HTR-8/SVneo (cell line): Measurements from ENCODE around the gene SLC38A1.
A peak's percentile ranks its signal among the peaks of the same experiment; 100 is the strongest.
"Not testable (repeated sequence)": the region's sequence is repeated elsewhere in the genome, so short reads cannot be mapped to it uniquely, and the experiment has no call there.

Experiments used
- DNase-seq: peaks from one replicate; pipeline ENCODE4 v3.0.0; 2011; ENCODE audit warnings: low spot score, mixed read lengths; ENCODE audit not compliant: insufficient read length
- FAIRE-seq: peaks from 2 replicates; lab custom pipeline; 2011; peaks lifted over from hg19 to GRCh38; lab: Jason Lieb, UNC

Gene SLC38A1

DNA sequence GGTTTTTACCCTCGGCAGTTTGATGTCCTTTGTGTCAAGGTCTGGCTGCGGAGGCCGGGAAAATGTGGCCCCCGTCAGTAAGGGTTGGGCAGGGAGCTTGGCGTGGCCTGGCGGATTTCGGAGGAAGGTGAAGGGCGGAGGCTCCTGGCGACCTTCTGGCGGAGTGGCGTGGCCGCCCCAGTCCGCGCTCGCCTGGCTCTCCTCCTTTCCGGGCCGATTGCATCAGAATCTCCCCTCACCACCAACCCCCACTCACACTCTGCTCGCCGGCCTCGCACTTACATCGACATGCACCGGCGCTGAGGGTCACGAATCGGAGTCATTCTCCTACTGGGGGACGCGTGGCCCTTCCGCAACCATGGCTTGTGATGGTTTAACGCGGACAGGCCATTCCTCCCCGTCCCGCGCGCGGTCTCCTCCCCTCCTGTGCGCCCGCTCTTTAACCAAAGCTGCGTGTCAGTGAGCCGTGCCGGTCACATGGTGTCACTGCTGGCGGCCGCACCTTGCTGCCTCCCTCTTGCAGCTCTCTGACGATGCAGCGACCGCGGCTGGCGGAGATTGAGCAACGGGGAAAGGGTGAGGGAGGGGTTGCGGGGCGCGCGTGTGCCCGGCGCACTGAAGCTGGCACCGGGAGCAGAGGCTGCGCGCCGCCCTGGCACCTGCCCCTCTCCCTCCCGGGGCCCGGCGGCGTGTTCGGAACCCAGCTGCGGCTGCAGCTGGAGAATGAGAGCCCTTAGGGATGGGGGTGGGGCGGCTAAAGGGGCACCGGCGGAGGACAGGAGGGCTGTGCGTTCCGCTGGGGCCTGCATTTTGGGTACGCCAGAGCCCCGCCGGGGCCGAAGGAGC is at the start of gene SLC38A1:
TSS of gene SLC38A1 (minus strand) at position 461 of the 846 bp plus-strand sequence. CDS start 29,243 bp downstream, outside the sequence.
- FAIRE-seq: peak; percentile 52

DNA sequence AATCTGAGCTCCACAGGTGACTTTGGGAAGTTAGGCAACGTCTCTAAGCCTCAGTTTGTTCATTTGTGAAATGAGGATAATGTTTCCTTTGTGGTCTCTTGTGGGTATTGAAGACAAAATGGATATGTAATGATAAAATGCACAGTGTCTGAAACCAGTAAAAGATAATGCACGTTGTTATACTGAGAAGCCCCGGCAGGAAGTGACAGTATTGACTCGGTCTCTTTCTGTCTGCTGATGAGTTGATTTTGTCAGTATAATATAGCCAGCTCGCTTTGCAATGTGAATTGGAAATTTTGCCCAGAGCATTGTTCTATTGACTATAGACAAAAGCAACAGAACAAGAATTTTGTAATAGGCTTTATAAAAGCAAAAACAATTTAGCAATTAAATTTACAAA is 49.2 kb upstream of the SLC38A1 start:
- FAIRE-seq: no peak
- DNase-seq: no peak

More for the DNA sequence above, at the start of gene SLC38A1:
- peak; percentile 62 for DNase-seq

DNA sequence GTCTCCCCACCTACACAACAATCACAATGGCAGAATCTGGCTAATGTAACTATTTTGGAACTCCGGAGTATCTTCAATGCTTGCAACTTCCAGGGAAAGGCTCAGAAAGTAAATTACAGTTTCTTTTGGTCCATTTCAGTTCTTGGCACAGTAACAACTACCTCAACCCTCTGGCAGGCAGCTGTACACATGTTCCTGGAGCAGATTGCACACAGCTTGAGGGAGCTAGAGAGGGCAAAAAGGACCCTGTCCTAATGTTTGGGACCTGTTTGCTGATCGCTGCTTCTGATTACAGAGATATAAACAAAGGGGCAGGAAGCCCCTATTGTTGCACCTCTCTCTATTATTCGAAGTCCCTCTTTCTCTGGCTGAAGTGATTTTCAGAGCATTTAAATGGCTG is 35.2 kb upstream of the SLC38A1 start:
- no peak for FAIRE-seq
- DNase-seq: no peak

DNA sequence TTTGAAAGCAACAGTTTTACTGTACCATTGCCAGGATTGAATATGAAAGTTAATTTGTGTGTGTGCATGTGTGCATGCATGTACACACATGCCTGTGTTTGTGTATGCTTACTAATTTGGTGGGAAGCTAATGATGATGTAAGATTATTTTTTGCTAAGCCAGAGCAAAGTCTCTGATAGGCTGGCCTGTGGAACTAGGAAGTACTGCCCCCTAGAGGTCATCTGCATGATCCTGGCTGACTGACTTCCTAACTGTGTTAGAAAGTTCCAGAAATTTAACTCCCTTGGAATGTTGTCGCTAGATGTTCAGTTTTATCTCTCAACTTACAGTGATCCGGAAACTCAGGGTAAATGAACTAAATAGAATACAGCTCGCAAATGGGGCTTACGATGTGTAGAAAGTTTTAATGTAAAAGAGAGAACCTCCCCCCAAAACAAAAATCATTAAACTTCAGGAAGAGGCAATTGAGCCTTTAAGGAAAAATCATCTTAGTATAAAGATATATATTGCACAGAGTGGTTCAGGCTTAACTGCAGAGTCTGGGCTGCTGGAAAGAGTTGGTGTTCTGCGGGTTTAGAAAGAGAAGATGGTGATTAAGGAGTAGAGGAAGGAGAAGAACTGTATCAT is 34.3 kb upstream of the SLC38A1 start:
- DNase-seq (no peak), FAIRE-seq (no peak)

DNA sequence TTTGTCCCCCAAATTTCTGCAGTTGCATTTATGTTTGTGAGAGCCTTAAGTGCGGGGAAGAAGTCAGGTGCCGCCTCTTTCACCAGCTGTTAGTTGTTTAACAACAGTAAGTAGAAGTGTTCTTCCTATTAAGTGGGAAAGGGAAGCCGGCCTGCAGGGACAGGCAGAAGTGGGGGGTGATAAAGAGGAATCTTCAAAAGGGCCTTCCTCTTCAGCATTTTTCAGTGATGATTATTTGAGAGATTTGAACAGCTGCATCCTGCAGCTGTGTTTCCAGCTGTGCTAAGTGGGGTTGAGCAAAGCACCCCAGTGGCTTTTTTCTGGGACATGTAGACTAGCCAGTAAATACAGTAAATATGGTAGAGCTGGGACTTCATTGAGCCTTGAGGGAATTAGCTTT is 32.1 kb upstream of the SLC38A1 start:
- DNase-seq (no peak), FAIRE-seq (no peak)

DNA sequence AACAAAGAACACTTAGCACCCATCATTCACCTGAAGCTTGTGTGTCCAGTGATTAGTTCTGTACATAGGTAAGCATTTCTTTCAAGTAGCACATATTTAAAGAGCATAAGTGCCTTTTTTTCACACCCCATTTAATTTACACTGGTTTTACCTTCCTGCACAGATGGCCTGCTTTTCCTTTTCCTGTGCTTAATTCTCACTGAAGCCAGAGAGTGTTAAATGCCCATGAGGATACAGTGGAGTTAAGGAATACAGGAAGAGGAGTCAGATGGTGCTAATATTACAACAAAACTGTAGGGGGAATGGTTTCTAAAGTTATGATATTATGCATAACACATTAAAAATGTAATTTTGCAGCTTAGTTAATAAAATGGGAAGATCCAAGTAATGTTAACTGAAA is 31.0 kb upstream of the SLC38A1 start:
- no peak for FAIRE-seq
- no peak for DNase-seq

DNA sequence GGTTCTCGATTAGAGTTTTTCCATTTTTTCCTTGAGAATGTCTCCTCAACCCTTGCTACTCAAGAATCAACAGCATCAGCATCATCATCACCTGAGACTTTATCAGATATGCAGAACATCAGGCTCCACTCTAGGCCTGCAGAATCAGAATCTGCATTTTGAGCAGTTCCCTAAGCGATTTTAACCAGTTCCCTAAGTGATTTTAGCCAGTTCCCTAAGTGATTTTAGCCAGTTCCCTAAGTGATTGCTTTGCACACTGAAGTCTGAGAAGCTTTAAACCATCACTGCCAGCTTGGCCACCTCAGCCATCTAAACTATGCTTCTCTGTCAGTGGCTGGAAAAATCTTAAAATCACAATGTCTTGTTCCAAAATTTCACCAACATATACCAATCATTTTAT is 29.4 kb upstream of the SLC38A1 start:
- FAIRE-seq (no peak), DNase-seq (no peak)

DNA sequence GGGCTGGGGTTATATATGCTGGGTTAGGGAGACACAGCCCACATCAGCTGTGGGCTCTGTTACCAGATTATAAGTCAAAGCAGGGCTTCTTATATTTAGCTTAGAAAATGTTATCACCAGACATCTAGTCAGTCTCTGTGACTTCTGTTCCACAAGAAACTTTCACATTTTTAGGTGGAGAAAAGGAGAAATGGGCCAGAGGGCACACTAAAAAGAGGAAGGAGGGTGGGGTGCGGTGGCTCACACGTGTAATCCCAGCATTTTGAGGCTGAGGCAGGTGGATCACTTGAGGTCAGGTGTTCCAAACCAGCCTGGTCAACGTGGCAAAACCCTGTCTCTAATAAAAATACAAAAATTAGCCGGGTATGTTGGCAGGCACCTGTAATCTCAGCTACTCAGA is 28.0 kb upstream of the SLC38A1 start:
- DNase-seq (no peak), FAIRE-seq (no peak)

DNA sequence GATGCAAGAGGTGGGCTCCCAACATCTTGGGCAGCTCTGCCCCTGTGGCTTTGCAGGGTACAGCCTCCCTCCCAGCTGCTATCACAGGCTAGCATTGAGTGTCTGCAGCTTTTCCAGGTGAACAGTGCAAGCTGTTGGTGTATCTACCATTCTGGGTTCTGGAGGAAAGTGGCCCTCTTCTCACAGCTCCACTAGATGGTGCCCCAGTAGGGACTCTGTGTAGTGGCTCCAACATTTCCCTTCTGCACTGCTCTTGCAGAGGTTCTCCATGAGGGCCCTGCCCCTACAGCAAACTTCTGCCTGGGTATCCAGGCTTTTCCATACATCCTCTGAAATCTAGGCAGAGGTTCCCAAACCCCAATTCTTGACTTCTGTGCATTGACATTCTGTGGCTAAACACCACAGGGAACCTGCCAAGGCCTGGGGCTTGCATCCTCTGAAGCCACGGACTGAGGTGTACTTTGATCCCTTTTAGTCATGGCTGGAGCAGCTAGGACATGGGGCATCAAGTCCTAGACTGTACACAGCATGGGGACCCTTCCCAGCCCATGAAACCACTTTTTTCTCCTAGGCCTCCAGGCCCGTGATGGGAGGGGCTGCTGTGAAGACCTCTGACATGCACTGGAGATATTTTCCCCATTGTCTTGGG is 24.0 kb upstream of the SLC38A1 start:
- FAIRE-seq (no peak), DNase-seq (no peak)

DNA sequence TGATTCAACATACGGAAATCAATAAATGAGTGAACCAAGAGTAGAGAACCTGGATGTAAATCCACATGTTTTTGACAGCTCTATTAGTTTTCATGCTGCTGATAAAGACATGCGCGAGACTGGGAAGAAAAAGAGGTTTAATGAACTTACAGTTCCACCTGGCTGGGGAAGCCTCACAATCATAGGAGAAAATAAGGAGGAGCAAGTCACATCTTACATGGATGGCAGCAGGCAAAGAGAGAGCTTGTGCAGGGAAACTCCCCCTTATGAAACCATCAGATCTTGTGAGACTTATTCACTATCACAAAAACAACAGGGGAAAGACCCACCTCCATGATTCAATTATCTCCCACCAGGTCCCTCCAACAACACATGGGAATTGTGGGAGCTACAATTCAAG is 23.1 kb upstream of the SLC38A1 start:
- not testable (repeated sequence) for FAIRE-seq, DNase-seq

DNA sequence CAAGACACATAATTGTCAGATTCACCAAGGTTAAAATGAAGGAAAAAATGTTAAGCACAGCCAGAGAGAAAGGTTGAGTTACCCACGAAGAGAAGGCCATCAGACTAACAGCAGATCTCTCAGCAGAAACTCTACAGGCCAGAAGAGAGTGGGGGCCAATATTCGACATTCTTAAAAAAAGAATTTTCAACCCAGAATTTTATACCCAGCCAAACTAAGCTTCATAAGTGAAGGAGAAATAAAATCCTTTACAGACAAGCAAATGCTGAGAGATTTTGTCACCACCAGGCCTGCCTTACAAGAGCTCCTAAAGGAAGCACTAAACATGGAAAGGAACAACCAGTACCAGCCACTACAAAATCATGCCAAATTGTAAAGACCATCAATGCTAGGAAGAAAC is 16.3 kb upstream of the SLC38A1 start:
- not testable (repeated sequence) for FAIRE-seq, DNase-seq

DNA sequence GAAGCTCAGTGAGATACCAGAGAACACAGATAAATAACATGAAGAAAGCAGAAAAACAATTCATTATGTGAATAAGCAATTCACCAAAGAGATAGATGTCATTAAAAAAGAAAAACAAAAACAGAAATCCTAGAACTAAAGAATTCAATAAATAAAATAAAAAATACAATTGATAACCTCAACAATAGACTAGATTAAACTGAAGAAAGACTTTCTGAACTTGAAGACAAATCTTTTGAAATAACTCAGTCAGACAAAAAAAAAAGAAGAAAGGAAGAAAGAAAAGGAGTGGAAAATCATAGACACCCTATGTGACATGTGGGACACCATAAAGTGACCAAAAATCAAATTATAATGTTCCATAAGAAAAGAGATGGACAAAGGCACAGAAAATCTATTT is 14.0 kb upstream of the SLC38A1 start:
- no peak for FAIRE-seq
- no peak for DNase-seq

DNA sequence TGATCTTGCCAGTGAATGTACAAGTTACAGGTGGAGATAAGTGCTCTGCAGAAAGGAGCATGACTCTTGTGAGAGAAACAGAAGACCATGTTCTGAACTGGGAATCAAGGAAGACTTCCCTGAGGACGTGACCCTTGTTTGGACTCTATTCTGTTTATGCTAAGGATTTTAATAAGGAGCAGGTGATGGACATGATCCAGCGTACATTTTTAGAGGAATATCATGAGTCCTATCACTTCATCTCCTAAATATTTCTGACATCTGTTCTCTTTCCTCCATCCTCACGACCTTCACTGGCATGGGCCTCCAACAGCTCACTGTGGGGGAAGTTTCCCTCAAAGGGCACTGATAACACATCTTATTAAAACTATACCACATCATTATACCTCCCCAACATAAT is 7.9 kb upstream of the SLC38A1 start:
- no peak for FAIRE-seq

DNA sequence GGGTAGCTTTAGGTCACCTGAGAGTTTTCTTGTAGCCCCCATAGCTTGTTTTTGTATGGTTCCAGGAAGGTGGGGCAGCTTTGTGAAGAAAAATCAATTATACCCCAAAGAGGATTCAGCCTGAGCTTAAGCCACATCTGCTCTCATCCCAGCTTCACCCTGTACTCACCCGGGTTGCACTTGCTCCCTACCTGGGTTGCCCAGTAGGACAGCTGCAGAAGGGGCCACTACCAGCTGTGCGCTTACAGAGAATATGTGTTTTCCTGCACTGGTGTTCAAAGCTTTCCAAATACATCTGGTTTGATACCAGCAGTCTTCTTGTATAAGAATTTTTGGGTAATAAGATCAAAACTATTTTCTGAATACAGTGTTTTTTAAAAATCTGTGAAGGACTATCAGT is 3.0 kb upstream of the SLC38A1 start:
- DNase-seq: no peak
- no peak for FAIRE-seq

More for the DNA sequence above, 7.9 kb upstream of the SLC38A1 start:
- no peak for DNase-seq

DNA sequence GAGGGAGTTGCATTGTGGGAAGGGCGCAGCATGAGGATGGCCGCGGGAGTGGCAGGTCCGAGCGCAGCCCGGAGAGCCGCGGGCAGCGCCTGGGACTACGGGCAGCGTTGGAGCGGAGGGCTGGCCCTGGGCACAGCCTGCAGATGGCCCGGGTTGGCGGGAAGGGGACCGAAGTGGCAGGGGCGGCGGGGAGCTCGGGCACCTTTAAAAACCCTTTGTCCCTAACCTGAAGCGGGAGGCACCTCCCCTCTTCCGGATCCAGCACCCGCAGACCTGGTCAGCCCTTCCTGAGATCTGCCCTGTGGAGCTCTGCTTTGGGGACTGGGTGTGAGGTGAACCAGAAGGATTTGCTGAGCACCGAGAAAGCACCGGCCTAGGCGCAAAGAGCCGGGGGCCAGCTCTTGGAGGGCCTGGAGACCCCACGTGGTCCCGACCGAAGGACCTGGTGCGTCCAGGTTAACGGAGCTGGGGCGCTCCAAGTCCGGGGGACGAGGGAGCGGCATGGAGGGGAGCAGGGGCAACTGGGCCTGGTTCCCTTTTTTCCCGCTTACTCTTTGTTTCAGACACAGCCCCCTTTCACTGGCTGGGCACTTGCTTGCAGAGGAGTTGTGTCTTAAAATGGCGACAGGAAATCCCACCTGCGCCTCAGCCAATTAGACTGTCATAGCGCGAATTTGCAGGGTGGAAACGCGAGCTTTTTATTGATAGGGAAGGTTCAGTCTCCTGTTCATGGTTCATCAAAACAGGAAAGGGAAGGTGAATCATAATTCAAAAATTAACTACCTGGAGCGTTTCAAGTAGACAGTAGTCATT is 792 bp upstream of the SLC38A1 start:
- no peak for DNase-seq
- FAIRE-seq: no peak

DNA sequence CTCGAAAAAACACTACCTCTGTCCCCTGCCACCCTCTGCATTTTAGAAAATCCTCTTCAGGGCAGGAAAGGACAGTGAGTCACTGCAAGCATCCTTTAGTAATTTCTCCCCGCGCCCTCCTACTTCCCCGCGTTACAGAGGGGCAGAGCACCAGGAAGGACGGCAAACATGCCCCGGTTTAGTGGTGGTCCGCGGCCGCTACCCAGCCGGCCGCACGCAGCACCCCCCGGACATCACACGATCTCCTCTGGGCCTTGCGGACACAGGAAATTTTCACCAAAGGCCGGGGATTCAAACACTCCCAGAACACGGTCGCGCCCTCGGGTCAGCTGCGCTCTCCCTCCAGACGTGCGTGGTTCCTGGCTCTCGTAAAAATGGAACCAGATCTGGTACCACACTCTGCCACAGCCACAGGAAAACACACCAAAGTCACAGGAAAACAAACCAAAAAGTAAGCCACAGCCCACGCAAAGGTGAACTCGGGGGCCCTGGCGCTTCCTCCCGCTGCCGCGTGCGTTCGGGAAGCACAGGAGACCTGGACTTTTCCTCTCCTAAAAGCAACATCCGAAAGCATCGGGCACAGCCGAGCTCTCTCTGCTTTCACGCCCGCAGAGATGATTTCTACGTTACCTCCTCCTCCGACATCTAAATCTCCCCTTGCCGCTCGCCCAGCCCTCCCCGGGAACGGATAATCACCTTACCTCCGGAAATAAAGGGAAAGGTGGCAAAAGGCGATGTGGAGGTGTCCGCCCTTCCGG is 839 bp downstream of the SLC38A1 start:
- FAIRE-seq: no peak
- no peak for DNase-seq

DNA sequence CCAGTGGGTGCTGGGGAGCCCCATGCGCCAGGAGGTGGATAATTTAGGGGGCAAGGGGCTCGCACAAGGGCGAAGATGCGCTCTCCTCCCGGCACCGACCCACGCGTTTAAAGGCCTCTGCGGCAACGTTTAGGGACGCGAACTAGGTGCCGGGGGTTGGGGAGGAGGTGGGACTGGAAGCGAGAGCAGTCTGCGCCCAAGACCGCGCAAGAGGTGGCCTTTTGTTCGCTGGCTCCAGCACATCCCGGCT is 1.3 kb downstream of the SLC38A1 start:
- FAIRE-seq (no peak), DNase-seq (no peak)

DNA sequence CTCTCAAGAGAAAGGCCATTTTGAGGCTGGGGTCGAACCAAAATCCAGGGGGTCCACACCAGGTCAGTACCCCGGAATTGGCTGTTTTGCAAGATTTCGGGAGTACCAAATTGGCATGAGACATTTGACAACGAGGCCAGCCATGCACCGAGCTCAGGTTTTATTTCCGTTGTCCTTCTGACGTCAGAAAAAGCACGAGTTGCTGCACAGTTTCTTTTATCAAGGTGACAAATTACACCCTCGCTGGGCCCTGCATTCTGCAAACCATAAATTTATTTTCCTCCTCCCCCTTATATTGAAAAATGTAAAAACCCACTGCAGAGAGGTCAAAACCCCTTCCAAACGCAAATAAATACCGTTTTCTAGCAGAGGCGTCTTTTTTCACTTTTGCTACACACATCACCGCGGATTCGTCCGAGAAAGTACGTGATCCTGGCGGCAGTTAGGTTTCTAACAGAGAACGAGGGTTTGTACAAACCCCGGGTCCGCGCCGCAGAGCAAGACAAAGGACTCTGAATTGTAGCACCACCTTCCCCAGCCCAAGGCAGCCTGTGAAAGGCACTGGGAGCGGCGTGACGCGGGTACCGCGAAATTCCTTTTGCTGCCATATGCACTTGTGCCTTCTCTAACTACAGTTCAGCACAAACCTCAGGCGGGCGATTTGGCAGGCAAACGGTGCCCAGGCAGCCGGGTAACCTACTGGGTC is 1.8 kb downstream of the SLC38A1 start:
- DNase-seq (no peak), FAIRE-seq (no peak)

DNA sequence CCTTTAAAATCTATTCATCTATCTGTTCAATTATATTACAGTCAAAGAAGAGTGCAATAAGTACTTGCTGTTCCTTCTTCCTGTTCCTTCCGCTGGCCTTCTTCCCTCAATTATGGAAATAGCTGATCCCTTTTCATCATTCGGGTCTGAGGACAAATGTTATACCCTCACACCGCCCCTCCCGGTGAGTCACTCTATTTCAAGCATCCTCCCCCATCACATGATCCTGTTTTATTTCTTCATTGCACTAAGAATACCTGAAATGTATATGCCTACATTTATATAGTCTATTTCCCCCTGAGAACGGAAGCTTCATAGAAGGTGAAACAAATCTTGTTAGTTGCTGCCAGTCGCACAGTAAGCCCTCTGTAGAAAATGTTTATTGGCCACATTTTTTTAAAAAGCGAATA is 2.5 kb downstream of the SLC38A1 start:
- FAIRE-seq (no peak), DNase-seq (no peak)
